ENCODE data around the gene FOLH1.
"Not testable (repeated sequence)": the region's sequence is repeated elsewhere in the genome, so short reads cannot be mapped to it uniquely, and the experiment has no call there.

DNA sequence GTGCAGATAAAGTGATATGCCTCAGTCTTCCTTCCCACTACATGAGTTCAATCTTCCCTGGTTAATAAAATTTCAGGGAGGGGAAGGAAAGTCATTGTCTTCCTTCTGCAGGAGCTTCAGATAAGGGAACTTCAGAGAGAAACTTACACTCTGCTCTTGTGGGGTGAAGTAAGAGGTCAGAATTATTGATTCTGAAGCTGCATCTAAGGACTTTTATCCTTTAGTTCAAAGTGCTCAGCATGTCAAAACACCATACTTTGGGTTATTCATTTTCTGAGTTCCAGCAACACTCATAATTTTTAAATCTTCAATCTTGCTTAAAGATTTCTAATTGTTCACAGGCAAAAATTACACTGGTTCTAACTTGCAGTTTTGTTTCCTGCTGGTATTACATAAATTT, 33.0 kb downstream of the FOLH1 start:
- not testable (repeated sequence) for TF ChIP-seq EZH2phosphoT487 (IDR thresholded peaks at IDR 0.05; ENCODE audit: insufficient read depth, low read depth); EZH2 (IDR thresholded peaks at IDR 0.05; ENCODE audit: insufficient read depth, poor library complexity, severe bottlenecking)
